Heart right ventricle (tissue), 16 donors: Measurements from ENCODE around the gene CREBRF. TPM values are rescaled to one million over a fixed set of nuclear protein-coding genes. Genes with fewer than 3 reads are reported as not detected.

Experiments used
- ATAC-seq, 8 donors: fragments of 200-7000 bp; cut with Tn5 transposase; one replicate each; pipeline ENCODE4 v1.9.1; 2020; ENCODE audit warnings: mild to moderate bottlenecking in 8 of 8, moderate library complexity in 8 of 8, moderate number of reproducible peaks in 1 of 8
- DNase-seq, 2 donors: peaks; one replicate each; pipeline ENCODE4 v3.0.0-alpha.2; 2020
- H3K27ac ChIP-seq, 10 donors: fragments of 200-600 bp; sonication (generic) in 2 of 10; one replicate each; pipeline versions ENCODE4 v1.5.0 to v1.8.0; 2020 to 2022; ENCODE audit warnings: mild to moderate bottlenecking in 3 of 10
- H3K27me3 ChIP-seq, 7 donors: fragments of 200-600 bp; one replicate each; pipeline ENCODE4 v1.8.0; 2021 to 2022; ENCODE audit warnings: mild to moderate bottlenecking in 2 of 7
- H3K36me3 ChIP-seq, 9 donors: fragments of 200-600 bp; sonication (generic) in 1 of 9; one replicate each; pipeline versions ENCODE4 v1.5.0 to v1.8.0; 2020 to 2022; ENCODE audit warnings: mild to moderate bottlenecking in 2 of 9
- H3K4me1 ChIP-seq, 9 donors: fragments of 200-600 bp; sonication (generic) in 1 of 9; one replicate each; pipeline versions ENCODE4 v1.5.0 to v1.8.0; 2020 to 2022; ENCODE audit warnings: mild to moderate bottlenecking in 4 of 9
- H3K4me3 ChIP-seq, 10 donors: fragments of 200-600 bp; sonication (generic) in 2 of 10; one replicate each; pipeline versions ENCODE4 v1.5.0 to v1.8.0; 2020 to 2022; ENCODE audit warnings: mild to moderate bottlenecking in 7 of 10, moderate library complexity in 2 of 10
- H3K9me3 ChIP-seq, 11 donors: fragments of 200-600 bp in 10 of 11; sonication (generic) in 2 of 11; one replicate each; pipeline versions ENCODE4 v1.5.0 to v1.8.0; 2013 to 2022; ENCODE audit warnings: mild to moderate bottlenecking in 2 of 11, control low read depth in 1 of 11, moderate library complexity in 1 of 11
- WGBS, 2 donors: extraction: QIAGEN DNeasy Blood & Tissue Kit; methylation state at CpG; one replicate each; pipeline ENCODE4 v1.1.7; 2013; ENCODE audit warnings: inconsistent platforms in 1 of 2; 5-methylcytosine and 5-hydroxymethylcytosine counted together
- intact Hi-C, 10 donors: fragments of 100-400 bp; cut with DNase I; formaldehyde crosslinking; loops; one replicate each; pipeline versions ENCODE4 v1.11.1 to v1.14.2; 2022
- long read RNA-seq, 3 donors: library from polyadenylated mRNA; unstranded; transcript quantifications; one replicate each; pipeline ENCODE4 v2.0.0, GENCODE V29; 2020 to 2021
- polyA plus RNA-seq, 2 donors: library from polyadenylated mRNA; stranded (reverse); fragments of 200-250 nt; gene quantifications; one replicate each; pipeline ENCODE4 v1.2.3, GENCODE V29; 2013
- total RNA-seq, 10 donors: library from RNA; stranded (reverse); fragmentation: NEBNext Ultra II Directional in 3 of 10; extraction: Animal tissue kit (Norgen Biotek cat#: 25700) in 3 of 10; gene quantifications; one replicate each; pipeline versions ENCODE4 v1.2.1 to v1.2.4, GENCODE V29; 2021 to 2023
- TF ChIP-seq, protein P1 (sequence below), 9 donors: fragments of 200-600 bp; sonication (generic) in 2 of 9; IDR thresholded peaks; one replicate each; pipeline versions ENCODE4 v1.5.0 to v1.8.0; 2021 to 2022; ENCODE audit warnings: antibody characterized with exemption in 9 of 9, mild to moderate bottlenecking in 5 of 9, moderate library complexity in 1 of 9
- donor health status: Arrhythmogenic right ventricular cardiomyopathy.
- donor health status: ischemic (EF 13 %, LVEDD 7.1; RV severe dilation, severe dysfunction).
- donor health status: healthy with polysubstance abuse.
- donor health status: DM: no; HTN: yes; CAD: no.
- donor health status: DM: no; HTN: no; CAD: no.
- donor health status: ischemic (EF 25% LVEDD 6.9; RV normal size, moderate dysfunction).
- donor health status: ischemic (EF 25% LVEDD 5.7; RV mildly dilated, moderate dysfunction).
- donor health status: healthy.
- donor health status: DM: yes; HTN: yes; CAD: no.
- donor health status: Ischemic cardiomyopathy.
- donor health status: ischemic (EF 35%, LVEDD 5.7; RV mildly dilated, moderate dysfunction).
- donor health status: nonischemic (EF 11% LVEDD 7.7; RV severe dilation, severe dysfunction).
- donor health status: DM: yes; HTN: yes; CAD: no.
- donor health status: PGD.
- donor health status: ischemic (EF 29% LVEDD 5.4; RV normal size, mild dysfunction).
- donor health status: nonischemic (EF 23%, LVEDD 6.1; RV moderate dilation, normal function).

Gene CREBRF, protein sequence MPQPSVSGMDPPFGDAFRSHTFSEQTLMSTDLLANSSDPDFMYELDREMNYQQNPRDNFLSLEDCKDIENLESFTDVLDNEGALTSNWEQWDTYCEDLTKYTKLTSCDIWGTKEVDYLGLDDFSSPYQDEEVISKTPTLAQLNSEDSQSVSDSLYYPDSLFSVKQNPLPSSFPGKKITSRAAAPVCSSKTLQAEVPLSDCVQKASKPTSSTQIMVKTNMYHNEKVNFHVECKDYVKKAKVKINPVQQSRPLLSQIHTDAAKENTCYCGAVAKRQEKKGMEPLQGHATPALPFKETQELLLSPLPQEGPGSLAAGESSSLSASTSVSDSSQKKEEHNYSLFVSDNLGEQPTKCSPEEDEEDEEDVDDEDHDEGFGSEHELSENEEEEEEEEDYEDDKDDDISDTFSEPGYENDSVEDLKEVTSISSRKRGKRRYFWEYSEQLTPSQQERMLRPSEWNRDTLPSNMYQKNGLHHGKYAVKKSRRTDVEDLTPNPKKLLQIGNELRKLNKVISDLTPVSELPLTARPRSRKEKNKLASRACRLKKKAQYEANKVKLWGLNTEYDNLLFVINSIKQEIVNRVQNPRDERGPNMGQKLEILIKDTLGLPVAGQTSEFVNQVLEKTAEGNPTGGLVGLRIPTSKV
- total RNA-seq (10 to 100 TPM; 11.8 to 31.1 (median 29.3) TPM), polyA plus RNA-seq (1 to 10 TPM; 1.5 to 7.2 TPM)
- long read RNA-seq, donor 1, full-length matches to known transcripts, result 10 of 18 reads
- long read RNA-seq, donor 1, partial matches to known transcripts, result 3 of 18 reads
- long read RNA-seq, donor 1, other reads (novel, unspliced or antisense), result 5 of 18 reads
- long read RNA-seq, donor 2, full-length matches to known transcripts, result 16 of 26 reads
- long read RNA-seq, donor 2, partial matches to known transcripts, result 2 of 26 reads
- long read RNA-seq, donor 2, other reads (novel, unspliced or antisense), result 8 of 26 reads
- long read RNA-seq, donor 3, full-length matches to known transcripts, result 1 of 4 reads
- long read RNA-seq, donor 3, partial matches to known transcripts, result 1 of 4 reads
- long read RNA-seq, donor 3, other reads (novel, unspliced or antisense), result 2 of 4 reads

DNA sequence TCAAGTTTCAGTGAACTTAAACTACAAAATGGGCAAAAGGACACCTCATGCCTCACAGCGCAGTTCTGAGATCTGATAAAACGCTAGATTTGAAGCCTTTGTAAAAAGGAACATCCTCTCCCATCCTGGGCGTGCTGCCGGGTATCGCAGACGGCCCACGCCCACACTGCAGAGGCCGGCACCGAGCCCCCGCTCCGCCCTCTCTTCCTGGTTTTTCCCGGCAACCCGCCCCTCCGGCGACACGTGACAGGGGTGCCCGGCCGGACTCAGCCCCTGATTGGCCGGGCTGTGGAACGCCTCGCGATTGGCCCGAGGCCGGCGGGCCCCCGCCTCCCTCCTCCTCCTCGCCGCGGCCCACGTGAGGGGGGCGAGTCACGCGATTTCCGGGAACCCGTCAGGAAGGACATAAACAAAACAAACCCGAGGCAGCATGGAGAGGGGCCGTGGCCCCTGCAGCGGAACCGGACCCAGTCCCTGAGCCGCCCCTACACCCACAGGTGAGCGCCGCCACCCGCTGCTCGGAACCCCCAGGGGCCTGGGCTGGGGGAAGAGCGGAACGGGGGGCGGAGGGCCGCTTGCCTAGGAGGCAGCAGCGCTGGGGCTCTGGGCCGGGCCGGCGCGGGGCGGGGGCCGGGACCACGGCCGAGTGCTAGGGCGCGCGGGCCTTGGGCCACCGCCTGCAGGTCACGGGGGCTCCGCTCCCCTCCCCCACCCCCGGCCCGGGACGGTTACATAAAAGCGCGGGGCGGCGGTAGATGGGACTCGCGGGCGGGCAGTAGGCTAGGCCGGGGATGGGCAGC lies at the start of gene CREBRF:
CREBRF (plus strand) TSS at position 370 of the 800 bp plus-strand sequence. CDS start 24,424 bp downstream, outside the sequence.
- DNase-seq (peak; percentile 98), ATAC-seq (peak; percentile 90 to 94 (median 93))
- 0 to 1% methylated on average over 62 to 74 of the region's 74 CpGs for WGBS, 2 donors
- Histone ChIP-seq H3K36me3 (peaks cover 0 to 11% (median 0%) of the 10 kb centered on the region in 9 donors), H3K4me3 (peak within 1 kb of the TSS; percentile 85 to 100 (median 100)), H3K9me3 (no peaks in the 10 kb centered on the region), H3K27ac (peak within 1 kb of the TSS; percentile 94 to 99 (median 97)), H3K27me3 (peaks cover 0 to 2% (median 0%) of the 10 kb centered on the region in 7 donors), H3K4me1 (peaks cover 0 to 42% (median 31%) of the 10 kb centered on the region in 9 donors)
- TF ChIP-seq, protein P1, sequence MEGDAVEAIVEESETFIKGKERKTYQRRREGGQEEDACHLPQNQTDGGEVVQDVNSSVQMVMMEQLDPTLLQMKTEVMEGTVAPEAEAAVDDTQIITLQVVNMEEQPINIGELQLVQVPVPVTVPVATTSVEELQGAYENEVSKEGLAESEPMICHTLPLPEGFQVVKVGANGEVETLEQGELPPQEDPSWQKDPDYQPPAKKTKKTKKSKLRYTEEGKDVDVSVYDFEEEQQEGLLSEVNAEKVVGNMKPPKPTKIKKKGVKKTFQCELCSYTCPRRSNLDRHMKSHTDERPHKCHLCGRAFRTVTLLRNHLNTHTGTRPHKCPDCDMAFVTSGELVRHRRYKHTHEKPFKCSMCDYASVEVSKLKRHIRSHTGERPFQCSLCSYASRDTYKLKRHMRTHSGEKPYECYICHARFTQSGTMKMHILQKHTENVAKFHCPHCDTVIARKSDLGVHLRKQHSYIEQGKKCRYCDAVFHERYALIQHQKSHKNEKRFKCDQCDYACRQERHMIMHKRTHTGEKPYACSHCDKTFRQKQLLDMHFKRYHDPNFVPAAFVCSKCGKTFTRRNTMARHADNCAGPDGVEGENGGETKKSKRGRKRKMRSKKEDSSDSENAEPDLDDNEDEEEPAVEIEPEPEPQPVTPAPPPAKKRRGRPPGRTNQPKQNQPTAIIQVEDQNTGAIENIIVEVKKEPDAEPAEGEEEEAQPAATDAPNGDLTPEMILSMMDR (IDR thresholded peaks at IDR 0.05), result no peak
- intact Hi-C loops, result loop anchor here in 7 of 10 donors (1.0 to 10.0 kb wide), 8 partner anchors 39 to 89 kb away; partner anchors contain the start of genes ATP6V0E1 (in 6 of the 7) and BNIP1 (in 2 of the 7)

DNA sequence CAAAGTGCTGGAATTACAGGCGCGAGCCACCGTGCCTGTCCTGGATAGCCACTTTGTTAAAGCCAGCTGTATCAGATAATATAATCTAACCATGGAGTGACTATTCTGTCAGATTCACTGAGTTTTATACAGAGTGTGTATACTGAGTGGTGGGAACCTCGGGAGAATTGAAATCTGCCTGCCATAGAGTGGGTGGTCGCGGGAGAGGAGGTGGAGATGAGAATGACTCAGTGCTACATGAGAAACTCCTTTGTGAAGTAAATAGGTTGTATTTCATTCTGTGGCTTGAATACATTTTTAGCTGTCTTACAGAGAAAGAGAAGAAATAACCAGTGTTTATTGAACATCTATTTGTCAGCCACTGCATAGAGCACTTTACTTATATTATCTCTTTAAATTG lies 46.1 kb upstream of the CREBRF start:
- Histone ChIP-seq H3K36me3 (no peaks in the 10 kb centered on the region), H3K27me3 (no peaks in the 10 kb centered on the region), H3K9me3 (no peaks in the 10 kb centered on the region), H3K4me1 (peaks cover 8 to 78% (median 31%) of the 10 kb centered on the region in 9 donors), H3K4me3 (no peak overlapping the region), H3K27ac (peak overlapping the region in 3 of 10 donors; percentile 5 to 26 (median 14))
- no peak for ATAC-seq
- DNase-seq, result no peak
- WGBS, 2 donors, result 79 to 86% methylated on average over 6 of the region's 6 CpGs
- TF ChIP-seq, protein P1 (IDR thresholded peaks at IDR 0.05), result no peak
- intact Hi-C loops, result loop anchor here in 3 of 10 donors (5.0 to 10.0 kb wide), 3 partner anchors 47 to 275 kb away; partner anchors contain the start of genes BNIP1 (in 1 of the 3) and CREBRF (in 1 of the 3)

DNA sequence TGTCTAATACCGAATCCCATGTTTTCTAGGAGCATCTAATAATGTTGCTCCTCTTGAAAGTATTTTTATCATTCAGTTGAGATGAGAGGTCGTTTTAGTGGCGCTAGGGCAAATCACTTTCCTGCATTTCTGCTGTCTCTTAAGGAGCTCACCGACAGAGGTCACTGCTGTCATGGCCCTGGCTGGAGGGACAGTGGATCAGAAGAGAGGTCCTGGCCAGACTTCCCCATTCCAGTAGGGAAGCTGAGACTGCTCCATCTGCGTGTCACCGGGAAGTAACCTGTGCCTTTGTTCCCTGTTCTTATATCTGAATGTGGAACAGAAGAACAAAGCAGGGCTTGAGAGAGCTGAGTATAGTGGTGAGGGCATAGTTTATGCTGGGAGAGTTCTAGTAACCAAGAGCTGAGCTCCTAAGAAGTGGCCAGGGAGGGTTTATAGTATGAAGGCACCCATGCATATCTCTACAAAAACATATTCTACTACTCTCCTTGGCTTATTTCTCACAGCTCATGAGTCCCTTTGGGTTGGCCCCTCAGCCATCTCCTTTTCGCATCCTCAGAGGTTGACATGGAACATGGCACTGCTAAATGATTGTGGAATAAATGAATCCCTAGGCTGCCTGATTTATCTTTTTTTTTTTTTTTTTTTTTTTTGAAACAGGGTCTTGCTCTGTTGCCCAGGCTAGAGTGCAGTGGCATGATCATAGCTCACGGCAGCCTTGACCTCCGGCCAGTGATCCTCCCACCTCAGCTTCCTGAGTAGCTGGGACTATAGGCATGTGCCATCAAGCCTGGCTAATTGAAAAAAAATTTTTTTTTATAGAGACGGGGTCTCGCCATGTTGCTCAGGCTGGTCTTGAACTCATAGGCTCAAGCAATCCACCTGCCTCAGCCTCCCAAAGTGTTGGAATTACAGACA lies 45.3 kb upstream of the CREBRF start:
- H3K27ac ChIP-seq, result peak overlapping the region in 5 of 10 donors; percentile 6 to 90 (median 14)
- H3K36me3 ChIP-seq, result no peaks in the 10 kb centered on the region
- no peak overlapping the region for H3K4me3 ChIP-seq
- peaks cover 8 to 84% (median 38%) of the 10 kb centered on the region in 9 donors for H3K4me1 ChIP-seq
- intact Hi-C loops, result loop anchor here in 3 of 10 donors (5.0 to 10.0 kb wide), 3 partner anchors 46 to 274 kb away; partner anchors contain the start of genes BNIP1 (in 1 of the 3) and CREBRF (in 1 of the 3)
- TF ChIP-seq, protein P1 (IDR thresholded peaks at IDR 0.05), result peak; percentile 26 to 75 (median 68)
- ATAC-seq, result peak; percentile 79 to 90 (median 88)
- DNase-seq, result peak; percentile 54 to 65
- 59 to 63% methylated on average over 11 of the region's 11 CpGs for WGBS, 2 donors
- H3K9me3 ChIP-seq, result no peaks in the 10 kb centered on the region
- no peaks in the 10 kb centered on the region for H3K27me3 ChIP-seq
